Muscle layer of colon (tissue), 2 donors: ENCODE measurements around the gene PHF12.
"Not testable (repeated sequence)": the region's sequence is repeated elsewhere in the genome, so short reads cannot be mapped to it uniquely, and the experiment has no call there.

ENCODE experiments used
- H3K27ac ChIP-seq: one replicate; pipeline ENCODE4 v1.7.0; 2013; ENCODE audit warnings: low read depth, mild to moderate bottlenecking, low read length, moderate library complexity
- H3K27me3 ChIP-seq, 2 donors: one replicate each; pipeline ENCODE4 v1.7.0; 2013; ENCODE audit warnings: low read length in 2 of 2, mild to moderate bottlenecking in 2 of 2; ENCODE audit not compliant: insufficient read depth in 2 of 2, control insufficient read depth in 1 of 2
- H3K36me3 ChIP-seq: one replicate; pipeline ENCODE4 v1.7.0; 2013; ENCODE audit warnings: mild to moderate bottlenecking, low read length; ENCODE audit not compliant: insufficient read depth
- H3K4me1 ChIP-seq: one replicate; pipeline ENCODE4 v1.7.0; 2013; ENCODE audit warnings: mild to moderate bottlenecking, low read length; ENCODE audit not compliant: insufficient read depth
- H3K4me3 ChIP-seq, 2 donors: one replicate each; pipeline ENCODE4 v1.7.0; 2013; ENCODE audit warnings: low read length in 2 of 2, low read depth in 1 of 2, mild to moderate bottlenecking in 1 of 2, moderate library complexity in 1 of 2
- H3K9ac ChIP-seq: one replicate; pipeline ENCODE4 v1.7.0; 2013; ENCODE audit warnings: low read length
- H3K9me3 ChIP-seq: one replicate; pipeline ENCODE4 v1.7.0; 2013; ENCODE audit warnings: mild to moderate bottlenecking, low read length
- donor health status: abdominal sarcoma.
- donor health status: Adenocarcinoma of cecum.

The PHF12 gene

DNA sequence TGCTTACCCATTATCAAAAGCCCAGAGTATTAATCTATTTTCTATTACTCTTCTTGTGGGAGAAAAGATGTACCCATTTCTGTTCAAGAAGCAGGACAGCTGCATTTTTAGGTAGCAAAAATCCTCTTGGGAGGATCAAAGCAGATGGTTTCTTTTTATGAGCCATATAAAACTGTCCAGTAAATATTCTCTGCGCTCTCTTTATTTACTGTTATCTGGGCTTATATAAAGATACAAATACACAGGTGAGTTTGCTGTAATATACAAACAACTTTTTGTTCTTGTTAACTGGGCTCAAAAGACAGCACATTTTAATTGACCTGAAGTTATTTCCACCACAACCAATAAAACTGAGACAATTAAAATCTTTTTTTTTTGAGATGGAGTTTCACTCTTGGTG lies 10.1 kb downstream of the PHF12 start:
- Histone ChIP-seq H3K27ac (no peak overlapping the region), H3K36me3 (peaks cover 4% of the 10 kb centered on the region), H3K9me3 (no peaks in the 10 kb centered on the region), H3K27me3 (no peaks in the 10 kb centered on the region), H3K4me3 (no peak overlapping the region), H3K4me1 (peaks cover 80% of the 10 kb centered on the region), H3K9ac (no peak overlapping the region)

DNA sequence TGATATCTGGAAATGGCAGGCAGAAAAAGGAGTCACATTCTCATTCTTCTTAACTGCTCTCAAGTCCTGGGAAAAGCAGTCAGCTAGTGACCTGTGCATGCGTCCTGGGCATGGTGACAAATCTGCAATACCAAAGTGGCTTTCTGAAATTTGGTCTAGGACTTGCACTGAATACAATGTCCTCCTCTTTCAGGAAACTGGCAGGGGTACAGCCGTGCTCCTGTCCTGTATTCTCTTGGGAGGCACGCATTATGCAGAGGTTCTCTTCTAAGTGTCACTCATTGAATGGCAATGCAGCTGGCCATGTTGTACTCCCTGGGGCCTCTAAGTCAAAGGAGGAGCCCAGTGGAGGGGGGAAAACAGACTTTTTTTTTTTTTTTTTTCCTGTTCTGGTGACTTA lies 10.6 kb downstream of the PHF12 start:
- Histone ChIP-seq H3K4me1 (peaks cover 80% of the 10 kb centered on the region), H3K9ac (no peak overlapping the region), H3K9me3 (no peaks in the 10 kb centered on the region), H3K27me3 (no peaks in the 10 kb centered on the region), H3K27ac (no peak overlapping the region), H3K4me3 (no peak overlapping the region), H3K36me3 (peaks cover 4% of the 10 kb centered on the region)

DNA sequence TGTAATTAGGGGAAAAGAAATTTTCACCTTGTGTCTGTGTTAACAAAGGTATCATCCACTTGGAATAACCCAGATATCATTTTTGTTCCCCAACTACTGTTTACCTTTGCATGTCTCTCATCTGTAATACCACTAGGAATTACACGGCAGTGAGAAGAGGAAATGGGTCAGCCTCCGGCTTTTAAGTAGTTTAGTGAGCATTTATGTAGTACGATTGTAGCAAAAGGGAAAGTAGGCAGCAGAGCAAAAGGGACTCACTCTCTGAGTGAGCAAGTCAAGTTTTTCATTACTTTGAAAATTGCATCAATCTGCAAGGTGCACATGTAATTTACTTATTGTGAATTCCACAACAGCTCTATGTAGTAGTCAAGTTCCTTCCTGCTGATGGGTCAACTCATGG lies 11.2 kb downstream of the PHF12 start:
- H3K27me3 ChIP-seq = no peaks in the 10 kb centered on the region
- no peak overlapping the region for H3K27ac ChIP-seq
- H3K9me3 ChIP-seq = no peaks in the 10 kb centered on the region
- H3K9ac ChIP-seq = no peak overlapping the region
- peaks cover 4% of the 10 kb centered on the region for H3K36me3 ChIP-seq
- H3K4me3 ChIP-seq = no peak overlapping the region
- H3K4me1 ChIP-seq = peaks cover 77% of the 10 kb centered on the region

DNA sequence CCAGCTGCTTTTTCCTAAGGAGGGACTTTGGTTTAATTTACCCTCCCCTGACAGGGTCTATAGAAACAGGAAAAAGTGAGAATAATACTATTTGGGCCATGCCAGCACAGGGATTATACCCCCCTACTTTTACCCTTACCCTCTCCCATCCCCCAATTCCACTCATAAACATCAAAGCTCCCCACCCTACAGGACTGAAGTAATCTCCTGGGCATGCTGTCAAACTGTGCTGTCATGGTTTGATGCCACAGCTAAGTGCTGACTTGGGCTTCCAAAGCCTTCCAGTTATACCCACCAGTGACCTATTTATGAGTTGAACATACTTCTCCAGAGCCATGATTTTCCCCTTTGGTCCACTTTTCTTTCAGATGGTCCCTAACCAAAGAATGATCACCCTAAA lies 12.8 kb downstream of the PHF12 start:
- Histone ChIP-seq H3K4me1 (peaks cover 67% of the 10 kb centered on the region), H3K9me3 (no peaks in the 10 kb centered on the region), H3K27me3 (no peaks in the 10 kb centered on the region), H3K4me3 (no peak overlapping the region), H3K9ac (no peak overlapping the region), H3K36me3 (peaks cover 4% of the 10 kb centered on the region), H3K27ac (no peak overlapping the region)

DNA sequence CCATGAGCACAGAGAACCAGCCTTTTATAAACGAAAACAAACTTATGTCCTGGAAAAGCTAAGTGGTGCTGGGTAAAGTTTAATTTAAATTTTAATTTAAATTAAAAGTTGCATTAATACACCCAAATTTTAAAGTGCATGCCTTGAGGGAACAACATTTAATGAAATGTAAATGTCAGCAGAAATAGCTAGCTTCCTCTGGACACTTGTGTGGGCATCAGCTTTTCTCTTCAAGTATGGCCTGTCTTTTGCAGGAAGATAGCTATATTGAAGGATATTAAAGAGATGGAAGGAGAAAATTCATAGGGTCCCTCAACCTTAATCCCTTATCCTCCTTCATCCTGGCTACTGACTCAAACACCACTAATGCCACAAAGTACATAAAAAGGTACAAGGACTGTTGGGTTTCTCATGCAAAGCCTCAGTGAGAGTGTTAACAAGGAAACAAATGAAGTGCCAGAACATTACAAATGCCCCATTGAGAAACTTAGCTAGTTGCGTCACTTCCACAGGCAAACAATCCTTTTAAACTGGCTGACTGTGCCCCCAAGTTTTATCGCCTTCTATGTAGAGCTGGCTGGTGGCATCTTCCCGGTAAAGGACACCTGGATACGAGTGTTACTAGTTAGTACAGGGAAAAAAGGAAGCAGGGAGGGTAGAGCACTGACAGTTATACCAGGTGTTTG lies 14.1 kb downstream of the PHF12 start:
- Histone ChIP-seq H3K27ac (no peak overlapping the region), H3K36me3 (no peaks in the 10 kb centered on the region), H3K27me3 (no peaks in the 10 kb centered on the region), H3K4me1 (peaks cover 67% of the 10 kb centered on the region), H3K9ac (no peak overlapping the region), H3K4me3 (no peak overlapping the region), H3K9me3 (no peaks in the 10 kb centered on the region)

DNA sequence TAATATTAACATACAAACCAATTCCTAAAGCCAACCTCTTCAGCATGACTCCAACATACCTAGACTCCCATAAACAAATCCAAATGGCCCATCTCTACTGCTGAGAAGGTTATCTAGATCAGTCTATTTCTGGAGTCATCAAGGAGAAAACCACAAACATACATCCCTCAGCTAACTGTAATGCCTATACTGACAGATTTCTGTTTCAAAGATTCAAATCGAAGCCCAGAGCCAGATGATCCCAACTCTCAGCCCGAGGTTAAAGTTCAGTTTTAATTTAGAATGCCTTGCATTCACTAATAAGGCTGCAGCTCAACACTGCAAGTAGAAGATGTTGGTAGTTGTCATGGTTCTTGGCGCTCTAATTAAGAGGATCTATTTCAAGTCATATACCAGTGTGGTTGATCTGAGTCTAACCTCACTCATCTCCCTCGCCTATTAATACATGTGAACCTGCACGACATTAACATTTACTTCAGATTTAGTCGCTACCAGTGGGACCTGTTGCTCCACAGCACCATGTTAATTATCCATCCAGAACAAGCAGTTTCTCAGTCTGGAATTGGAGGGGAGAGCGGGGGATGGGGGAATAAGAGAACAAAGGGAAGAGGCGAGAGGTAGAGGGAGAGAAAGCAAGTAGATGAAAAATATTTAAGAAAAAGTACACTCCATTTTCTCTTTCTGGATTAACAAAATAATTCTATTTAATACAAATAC lies 15.4 kb downstream of the PHF12 start:
- no peaks in the 10 kb centered on the region for H3K27me3 ChIP-seq
- H3K4me3 ChIP-seq = no peak overlapping the region
- no peaks in the 10 kb centered on the region for H3K36me3 ChIP-seq
- H3K9ac ChIP-seq = no peak overlapping the region
- H3K4me1 ChIP-seq = peaks cover 54% of the 10 kb centered on the region
- H3K9me3 ChIP-seq = no peaks in the 10 kb centered on the region
- no peak overlapping the region for H3K27ac ChIP-seq

DNA sequence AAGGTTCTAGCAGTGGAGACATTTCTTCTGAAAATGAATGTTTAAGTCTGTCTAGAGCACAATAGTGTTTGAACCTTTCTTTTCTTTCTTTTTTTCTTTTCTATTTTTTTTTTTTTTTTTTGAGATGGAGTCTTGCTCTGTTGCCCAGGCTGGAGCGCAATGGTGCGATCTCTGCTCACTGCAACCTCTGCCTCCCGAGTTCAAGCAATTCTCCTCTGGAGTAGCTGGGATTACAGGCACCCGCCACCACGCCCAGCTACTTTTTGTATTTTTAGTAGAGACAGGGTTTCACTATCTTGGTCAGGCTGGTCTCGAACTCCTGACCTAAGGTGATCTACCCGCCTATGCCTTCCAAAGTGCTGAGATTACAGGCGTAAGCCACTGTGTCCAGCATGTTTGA lies 16.8 kb downstream of the PHF12 start:
- not testable (repeated sequence) for H3K36me3 ChIP-seq, H3K4me3 ChIP-seq, H3K27ac ChIP-seq, H3K27me3 ChIP-seq, H3K9ac ChIP-seq, H3K9me3 ChIP-seq
- peaks cover 40% of the 10 kb centered on the region for H3K4me1 ChIP-seq

DNA sequence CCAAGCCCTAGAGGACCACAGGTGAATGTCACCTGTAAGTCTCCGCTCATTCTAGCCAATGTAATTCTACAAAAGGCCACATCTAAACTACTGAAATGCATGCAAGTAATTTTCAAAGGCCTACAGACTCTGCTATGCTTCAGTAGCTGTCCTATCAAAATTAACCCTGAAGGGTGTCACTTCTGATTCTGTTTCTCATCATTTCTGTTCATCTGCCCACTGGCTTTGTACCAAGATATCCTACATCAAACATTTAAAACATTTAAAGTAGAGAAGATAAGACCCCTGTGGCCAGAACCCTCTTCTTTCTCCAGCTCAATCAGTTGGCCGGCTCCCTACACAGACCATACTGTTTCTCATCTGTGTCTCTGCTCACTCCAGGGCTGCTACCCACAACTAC lies 21.5 kb downstream of the PHF12 start:
- H3K27me3 ChIP-seq = no peaks in the 10 kb centered on the region
- H3K4me3 ChIP-seq = no peak overlapping the region
- H3K36me3 ChIP-seq = peaks cover 26% of the 10 kb centered on the region
- H3K9me3 ChIP-seq = no peaks in the 10 kb centered on the region
- H3K4me1 ChIP-seq = peaks cover 13% of the 10 kb centered on the region
- H3K9ac ChIP-seq = no peak overlapping the region
- no peak overlapping the region for H3K27ac ChIP-seq

DNA sequence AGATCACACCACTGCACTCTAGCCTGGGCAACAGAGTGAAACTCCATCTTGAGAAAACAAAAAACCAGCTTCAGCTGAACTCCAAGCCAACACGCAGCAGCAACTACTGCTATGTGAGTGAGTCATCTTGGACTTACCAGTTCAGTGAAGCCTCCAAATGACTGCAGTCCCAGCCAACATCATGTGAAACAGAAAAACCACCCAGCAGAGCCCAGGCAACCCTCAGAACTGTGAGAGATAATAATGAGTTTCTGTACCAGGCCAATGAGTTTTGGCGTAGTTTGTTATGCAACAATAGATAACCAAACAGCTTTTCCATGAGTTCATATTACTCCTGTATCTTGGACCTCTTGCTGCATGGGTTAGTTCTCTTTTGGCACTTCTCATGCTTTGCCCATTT lies 23.3 kb downstream of the PHF12 start:
- Histone ChIP-seq H3K4me3 (no peak overlapping the region), H3K4me1 (peaks cover 13% of the 10 kb centered on the region), H3K27ac (no peak overlapping the region), H3K27me3 (no peaks in the 10 kb centered on the region), H3K9ac (no peak overlapping the region), H3K36me3 (peaks cover 34% of the 10 kb centered on the region), H3K9me3 (no peaks in the 10 kb centered on the region)

DNA sequence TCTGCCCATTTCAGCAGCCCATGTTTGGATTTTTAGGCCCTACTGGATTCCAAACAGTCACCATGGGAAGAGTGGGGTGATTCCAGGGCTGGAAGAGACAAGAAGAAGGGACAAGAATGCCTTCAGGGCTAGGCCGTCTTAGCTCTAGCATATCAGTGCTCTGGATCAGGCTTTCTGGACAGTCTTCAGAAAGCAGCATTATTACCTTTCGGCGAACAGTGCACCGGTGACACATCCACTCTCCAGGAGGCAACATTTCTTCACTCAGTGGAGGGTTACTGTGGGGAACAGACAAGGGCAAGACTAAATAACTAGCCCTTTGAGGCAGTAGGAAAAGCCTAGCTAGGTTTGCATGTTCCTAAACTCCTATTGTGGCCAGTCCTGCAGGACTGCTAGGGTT lies 24.5 kb downstream of the PHF12 start:
- peaks cover 41% of the 10 kb centered on the region for H3K36me3 ChIP-seq
- no peak overlapping the region for H3K27ac ChIP-seq
- no peak overlapping the region for H3K9ac ChIP-seq
- H3K9me3 ChIP-seq = no peaks in the 10 kb centered on the region
- H3K27me3 ChIP-seq = no peaks in the 10 kb centered on the region
- H3K4me3 ChIP-seq = no peak overlapping the region
- H3K4me1 ChIP-seq = peaks cover 13% of the 10 kb centered on the region

DNA sequence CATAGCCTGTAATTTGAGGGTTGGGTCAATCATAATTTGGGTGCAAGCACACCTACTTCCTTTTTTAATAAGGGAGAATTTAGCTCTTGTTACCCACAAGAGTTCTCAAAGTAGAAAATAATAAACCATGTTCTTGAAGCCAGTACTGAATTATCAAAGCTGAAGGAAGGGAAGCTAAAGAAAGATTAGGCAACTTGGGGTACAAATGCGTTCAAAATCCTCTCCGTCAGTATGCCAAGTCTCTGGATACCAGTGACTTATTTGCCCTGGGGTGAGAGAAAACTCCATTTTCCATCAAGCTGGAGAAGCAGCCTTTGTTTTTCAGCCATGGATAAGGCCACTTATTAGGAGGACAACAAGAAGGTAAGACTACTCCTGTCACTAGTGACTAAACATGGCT lies 25.0 kb downstream of the PHF12 start:
- H3K27me3 ChIP-seq = no peaks in the 10 kb centered on the region
- H3K9ac ChIP-seq = no peak overlapping the region
- peaks cover 46% of the 10 kb centered on the region for H3K36me3 ChIP-seq
- H3K27ac ChIP-seq = no peak overlapping the region
- H3K4me3 ChIP-seq = no peak overlapping the region
- peaks cover 13% of the 10 kb centered on the region for H3K4me1 ChIP-seq
- no peaks in the 10 kb centered on the region for H3K9me3 ChIP-seq

DNA sequence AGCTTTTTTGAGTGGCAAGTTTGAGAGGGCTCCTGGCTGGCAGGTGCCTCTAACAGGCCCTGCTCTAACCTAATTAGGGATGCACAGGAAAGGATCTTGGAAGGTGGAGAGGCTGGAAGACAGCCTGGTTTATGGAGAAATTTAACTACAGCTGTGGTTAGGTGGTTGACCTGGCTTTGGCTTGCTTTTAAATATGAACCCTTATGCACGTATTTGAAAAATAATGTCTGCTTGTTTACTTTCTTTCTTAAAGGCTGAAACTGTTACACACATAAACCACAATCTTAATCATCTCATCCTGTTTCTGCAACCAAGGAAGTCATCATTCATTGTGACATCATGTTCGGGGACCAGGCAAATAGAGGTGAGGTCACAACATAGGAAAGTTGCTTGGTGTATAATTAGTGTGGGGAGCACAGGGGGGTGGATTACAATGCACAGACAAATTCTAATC lies 25.4 kb downstream of the PHF12 start:
- peaks cover 50% of the 10 kb centered on the region for H3K36me3 ChIP-seq
- H3K4me3 ChIP-seq = no peak overlapping the region
- no peak overlapping the region for H3K9ac ChIP-seq
- peaks cover 13% of the 10 kb centered on the region for H3K4me1 ChIP-seq
- H3K27me3 ChIP-seq = no peaks in the 10 kb centered on the region
- no peak overlapping the region for H3K27ac ChIP-seq
- H3K9me3 ChIP-seq = no peaks in the 10 kb centered on the region
